Effector memory CD8-positive, alpha-beta T cell (primary cell): ENCODE measurements around the gene CCDC170.

ENCODE experiments used
- ATAC-seq: fragments of 150-1000 bp; cut with Tn5 transposase; replicated peaks from 2 replicates; pipeline ENCODE4 v1.10.0; 2021; ENCODE audit warnings: mild to moderate bottlenecking, moderate library complexity
- DNase-seq, 3 experiments: peaks; one replicate each; pipeline ENCODE4 v3.0.0; 2021
- H3K27ac Mint-ChIP-seq, 2 donors: one replicate each; pipeline ENCODE4 v1.8.0; 2022; ENCODE audit warnings: mild to moderate bottlenecking in 2 of 2, mixed read lengths in 2 of 2, moderate library complexity in 2 of 2
- H3K27me3 Mint-ChIP-seq, 2 donors: one replicate each; pipeline ENCODE4 v1.8.0; 2022; ENCODE audit warnings: mixed read lengths in 2 of 2
- H3K36me3 Mint-ChIP-seq: one replicate; pipeline ENCODE4 v1.8.0; 2022; ENCODE audit warnings: mild to moderate bottlenecking, moderate library complexity, mixed read lengths; ENCODE audit not compliant: insufficient read depth
- H3K4me1 Mint-ChIP-seq, 2 donors: one replicate each; pipeline ENCODE4 v1.8.0; 2022; ENCODE audit warnings: low read depth in 2 of 2, mixed read lengths in 2 of 2
- H3K4me3 Mint-ChIP-seq, 2 donors: one replicate each; pipeline ENCODE4 v1.8.0; 2022; ENCODE audit warnings: mild to moderate bottlenecking in 2 of 2, mixed read lengths in 2 of 2, moderate library complexity in 2 of 2
- H3K9me3 Mint-ChIP-seq, 2 donors: one replicate each; pipeline ENCODE4 v1.8.0; 2022; ENCODE audit warnings: mixed read lengths in 2 of 2

Gene CCDC170

DNA sequence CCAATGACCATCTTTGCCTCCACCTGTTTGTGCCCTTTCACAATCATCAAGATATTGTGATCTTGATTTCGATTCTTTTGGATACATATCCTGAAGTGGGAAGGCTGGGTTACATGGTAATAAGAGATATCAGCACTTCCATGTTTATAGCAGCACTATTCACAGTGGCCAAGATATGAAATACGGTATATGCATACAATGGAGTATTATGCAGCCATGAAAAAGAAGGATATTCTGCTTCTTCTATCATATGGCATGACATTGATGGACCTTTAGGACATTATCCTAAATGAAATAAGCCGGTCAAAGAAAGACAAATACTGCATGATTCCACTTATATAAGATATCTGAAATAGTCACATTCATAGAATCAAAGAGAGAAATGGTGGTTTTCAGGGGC, 144.0 kb downstream of the CCDC170 start:
- Mint-ChIP-seq H3K36me3 (no peaks in the 10 kb centered on the region), H3K4me3 (no peak overlapping the region), H3K4me1 (no peaks in the 10 kb centered on the region), H3K27me3 (peaks cover 27 to 30% of the 10 kb centered on the region in 2 donors), H3K27ac (no peak overlapping the region), H3K9me3 (no peaks in the 10 kb centered on the region)
- ATAC-seq (no peak), DNase-seq (no peak)

DNA sequence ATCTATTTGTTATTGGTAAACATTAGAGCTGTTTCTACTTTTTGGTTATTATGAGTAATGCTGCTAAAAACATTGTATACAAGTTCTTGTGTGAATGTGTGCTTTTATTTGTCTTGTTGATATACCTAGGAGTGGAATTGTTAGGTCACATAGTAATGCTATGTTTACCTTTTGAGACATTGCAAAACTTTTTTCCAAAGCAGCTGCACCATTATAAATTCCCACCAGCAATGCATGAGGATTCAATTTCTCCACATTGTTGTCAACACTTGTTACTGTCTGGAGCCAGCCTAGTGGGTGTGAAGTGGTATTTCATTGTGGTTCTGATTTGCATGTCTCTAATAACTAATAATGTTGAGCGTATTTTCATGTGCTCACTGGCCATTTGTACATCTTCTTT, 145.9 kb downstream of the CCDC170 start:
- peaks cover 27 to 34% of the 10 kb centered on the region in 2 donors for H3K27me3 Mint-ChIP-seq
- no peaks in the 10 kb centered on the region for H3K36me3 Mint-ChIP-seq
- H3K4me1 Mint-ChIP-seq: no peaks in the 10 kb centered on the region
- no peak for ATAC-seq
- H3K9me3 Mint-ChIP-seq: no peaks in the 10 kb centered on the region
- no peak overlapping the region for H3K27ac Mint-ChIP-seq
- no peak for DNase-seq
- H3K4me3 Mint-ChIP-seq: no peak overlapping the region

DNA sequence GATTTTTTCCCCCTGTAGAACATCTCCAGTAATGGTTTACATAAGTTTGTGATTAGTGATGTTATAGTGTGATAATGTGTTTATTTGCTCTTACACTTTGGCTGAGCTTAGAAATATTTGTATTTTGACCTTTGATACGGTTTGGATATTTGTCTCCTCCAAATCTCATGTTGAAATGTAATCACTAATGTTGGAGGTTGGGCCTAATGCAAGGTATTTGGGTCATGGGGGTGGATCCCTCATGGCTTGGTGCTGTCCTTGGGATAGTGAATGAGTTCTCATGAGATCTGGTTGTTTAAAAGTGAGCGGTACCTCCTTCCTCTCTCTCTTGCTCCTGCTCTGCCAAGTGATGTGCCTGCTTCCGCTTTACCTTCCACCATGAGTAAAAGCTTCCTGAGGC, 147.2 kb downstream of the CCDC170 start:
- DNase-seq: no peak
- Mint-ChIP-seq H3K27ac (no peak overlapping the region), H3K27me3 (peaks cover 32 to 42% of the 10 kb centered on the region in 2 donors), H3K4me1 (no peaks in the 10 kb centered on the region), H3K4me3 (no peak overlapping the region), H3K9me3 (no peaks in the 10 kb centered on the region), H3K36me3 (no peaks in the 10 kb centered on the region)
- no peak for ATAC-seq

DNA sequence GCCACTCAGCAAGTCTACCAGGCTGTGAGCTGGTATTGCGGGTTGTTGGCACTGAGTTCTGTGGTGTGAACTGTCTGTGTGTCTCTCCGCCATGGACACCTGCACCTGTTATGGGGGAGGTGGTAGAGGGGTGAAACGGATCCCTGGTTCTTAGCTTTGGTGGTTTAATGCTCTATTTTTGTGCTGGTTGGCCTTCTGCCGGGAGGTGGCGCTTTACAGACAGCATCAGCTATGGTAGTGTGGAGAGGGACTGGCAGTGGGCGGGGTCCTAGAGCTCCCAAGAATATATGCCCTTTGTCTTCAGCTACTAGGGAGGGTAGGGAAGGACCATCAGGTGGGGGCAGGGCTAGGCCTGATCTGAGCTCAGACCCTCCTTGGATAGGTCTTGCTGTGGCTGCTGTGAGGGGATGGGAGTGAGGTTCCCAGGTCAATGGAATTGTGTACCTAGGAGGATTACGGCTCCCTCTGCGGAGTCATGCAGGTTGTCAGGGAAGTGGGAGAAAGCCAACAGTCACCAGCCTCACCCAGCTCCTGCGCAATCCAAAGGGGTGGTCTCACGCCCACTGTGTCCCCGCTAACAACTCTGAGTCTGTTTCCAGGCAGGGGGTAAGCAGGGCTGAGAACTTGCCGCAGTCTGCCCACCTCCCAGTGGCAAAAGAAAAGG, 154.3 kb downstream of the CCDC170 start:
- H3K27ac Mint-ChIP-seq: no peak overlapping the region
- DNase-seq (no peak), ATAC-seq (no peak)
- H3K9me3 Mint-ChIP-seq: no peaks in the 10 kb centered on the region
- peaks cover 50 to 73% of the 10 kb centered on the region in 2 donors for H3K27me3 Mint-ChIP-seq
- H3K4me1 Mint-ChIP-seq: no peaks in the 10 kb centered on the region
- H3K36me3 Mint-ChIP-seq: no peaks in the 10 kb centered on the region
- no peak overlapping the region for H3K4me3 Mint-ChIP-seq

DNA sequence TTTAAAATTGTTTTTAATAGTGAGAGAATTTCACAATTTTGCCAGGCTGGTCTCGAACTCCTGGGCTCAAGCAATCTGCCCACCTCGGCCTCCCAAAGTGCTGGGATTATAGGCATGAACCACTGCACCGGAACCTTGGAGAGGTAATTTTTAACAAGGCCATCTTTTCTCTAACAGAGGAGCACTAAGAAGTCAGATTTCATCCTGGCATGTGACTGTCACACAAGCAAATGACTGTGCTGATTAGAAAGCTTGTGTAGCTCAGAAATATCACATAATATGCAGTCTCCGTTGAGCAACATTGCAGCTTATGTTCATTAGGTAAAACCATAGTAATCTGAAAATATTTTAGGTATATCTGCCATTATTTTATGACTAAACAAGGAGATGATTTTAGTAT, 156.0 kb downstream of the CCDC170 start:
- Mint-ChIP-seq H3K4me3 (no peak overlapping the region), H3K27ac (no peak overlapping the region), H3K27me3 (peaks cover 50 to 63% of the 10 kb centered on the region in 2 donors), H3K4me1 (no peaks in the 10 kb centered on the region), H3K9me3 (peaks cover under 1 to 9% of the 10 kb centered on the region in 2 donors), H3K36me3 (no peaks in the 10 kb centered on the region)
- DNase-seq (no peak), ATAC-seq (no peak)

DNA sequence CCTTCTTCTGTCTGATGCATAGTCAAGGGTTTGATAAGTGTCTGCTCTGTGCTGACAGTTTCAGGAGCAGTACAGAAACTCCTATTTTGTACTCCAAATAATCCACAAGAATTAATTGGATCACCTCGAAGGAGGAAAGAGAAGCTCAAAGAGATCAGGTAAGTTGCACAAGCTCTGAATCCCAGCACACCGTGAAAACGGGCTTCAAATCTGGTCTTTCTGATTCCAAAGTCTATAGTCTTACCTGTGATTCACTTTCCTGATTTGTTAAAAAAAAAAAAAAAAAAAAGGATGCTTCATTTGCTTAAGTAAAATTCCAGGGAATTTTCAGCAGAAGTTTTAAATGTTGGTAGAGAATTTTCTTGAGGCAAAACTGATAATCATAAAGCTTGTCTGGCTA, 157.8 kb downstream of the CCDC170 start:
- H3K27me3 Mint-ChIP-seq: peaks cover 33 to 47% of the 10 kb centered on the region in 2 donors

DNA sequence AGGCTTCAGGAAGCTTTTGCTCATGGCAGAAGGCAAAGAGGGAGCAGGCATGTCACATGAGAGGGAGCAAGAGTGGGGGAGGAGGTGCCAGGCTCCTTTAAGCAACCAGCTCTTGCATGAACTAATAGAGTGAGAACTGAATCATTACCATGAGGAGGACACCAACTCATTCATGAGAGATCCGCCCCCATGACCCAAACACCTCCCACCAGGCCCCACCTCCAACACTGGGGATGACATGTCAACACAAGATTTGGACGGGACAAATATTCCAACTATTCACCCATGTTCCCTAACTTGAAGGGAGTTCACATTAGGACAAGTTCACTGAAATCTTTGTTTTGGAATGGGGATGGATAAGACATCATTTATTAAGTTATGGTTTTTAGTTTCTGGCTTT, 158.5 kb downstream of the CCDC170 start:
- ATAC-seq (no peak), DNase-seq (no peak)
- Mint-ChIP-seq H3K27me3 (peaks cover 26 to 41% of the 10 kb centered on the region in 2 donors), H3K9me3 (peaks cover 2 to 10% of the 10 kb centered on the region in 2 donors), H3K4me3 (no peak overlapping the region), H3K36me3 (no peaks in the 10 kb centered on the region), H3K27ac (no peak overlapping the region), H3K4me1 (no peaks in the 10 kb centered on the region)

More for the DNA sequence above, 157.8 kb downstream of the CCDC170 start:
- no peaks in the 10 kb centered on the region for H3K36me3 Mint-ChIP-seq
- peaks cover 2 to 10% of the 10 kb centered on the region in 2 donors for H3K9me3 Mint-ChIP-seq
- DNase-seq: no peak
- ATAC-seq: no peak
- H3K27ac Mint-ChIP-seq: no peak overlapping the region
- H3K4me3 Mint-ChIP-seq: no peak overlapping the region
- H3K4me1 Mint-ChIP-seq: no peaks in the 10 kb centered on the region

DNA sequence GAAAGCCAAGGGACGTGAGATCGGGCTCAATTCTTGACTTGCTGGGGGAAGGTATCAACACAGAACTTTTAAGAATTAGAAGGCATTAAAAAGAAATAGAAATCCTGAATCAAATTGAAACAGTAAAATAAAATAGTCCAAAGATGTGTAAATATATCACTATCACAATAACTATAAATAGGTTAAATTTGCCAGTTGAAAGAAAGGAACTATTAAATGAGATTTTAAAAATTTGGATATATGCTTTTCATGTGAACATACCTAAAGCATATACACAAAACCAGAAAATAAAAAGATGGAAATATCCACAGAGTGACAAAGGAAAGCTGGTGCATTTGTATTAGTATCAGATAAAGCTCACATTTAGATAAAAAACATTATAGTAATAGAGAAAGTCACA, 161.3 kb downstream of the CCDC170 start:
- DNase-seq (no peak), ATAC-seq (no peak)
- peaks cover 8 to 27% of the 10 kb centered on the region in 2 donors for H3K27me3 Mint-ChIP-seq
- no peaks in the 10 kb centered on the region for H3K36me3 Mint-ChIP-seq
- peaks cover 2 to 10% of the 10 kb centered on the region in 2 donors for H3K9me3 Mint-ChIP-seq
- no peaks in the 10 kb centered on the region for H3K4me1 Mint-ChIP-seq
- no peak overlapping the region for H3K4me3 Mint-ChIP-seq
- H3K27ac Mint-ChIP-seq: no peak overlapping the region

DNA sequence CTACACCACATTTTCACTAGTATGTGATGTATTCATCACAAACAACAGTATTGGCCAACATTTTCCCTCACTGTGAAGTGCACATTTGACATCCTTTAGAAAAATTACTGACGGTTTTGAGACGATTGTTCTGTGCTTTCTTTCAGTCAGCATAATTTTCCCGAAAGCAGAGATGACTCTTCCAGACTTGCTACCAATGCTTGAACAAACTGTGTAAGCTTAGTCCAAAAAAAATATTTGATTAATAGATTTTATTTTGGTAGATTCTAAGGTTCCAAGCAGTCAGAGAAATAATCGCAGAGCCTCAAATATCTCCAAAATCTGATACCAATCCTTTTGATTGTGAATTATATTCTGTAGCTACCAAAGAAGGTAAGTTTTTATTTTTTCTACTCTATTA, 162.6 kb downstream of the CCDC170 start:
- H3K4me1 Mint-ChIP-seq: no peaks in the 10 kb centered on the region
- no peak overlapping the region for H3K4me3 Mint-ChIP-seq
- no peaks in the 10 kb centered on the region for H3K36me3 Mint-ChIP-seq
- H3K27me3 Mint-ChIP-seq: peaks cover 10 to 22% of the 10 kb centered on the region in 2 donors
- H3K27ac Mint-ChIP-seq: no peak overlapping the region
- peaks cover 2 to 10% of the 10 kb centered on the region in 2 donors for H3K9me3 Mint-ChIP-seq
- DNase-seq (no peak), ATAC-seq (no peak)

DNA sequence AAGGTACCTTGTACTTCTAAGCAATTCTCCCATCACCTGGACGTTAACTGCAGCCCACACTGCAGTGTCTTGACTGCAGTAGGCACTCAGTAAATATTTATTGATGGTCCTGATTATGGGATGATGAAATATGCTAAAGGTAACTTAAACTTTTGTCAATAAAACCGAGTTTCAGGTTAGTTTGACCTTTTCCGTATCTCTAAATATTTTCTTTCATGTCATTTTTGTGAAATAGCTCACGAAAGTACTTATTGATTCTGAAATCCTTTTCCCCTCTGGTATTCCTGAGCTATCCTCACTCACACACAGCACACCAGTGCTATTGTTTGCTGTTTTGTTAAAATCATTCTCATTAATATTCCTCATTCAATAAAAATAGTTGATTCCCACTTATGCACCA, 164.3 kb downstream of the CCDC170 start:
- peaks cover 2 to 10% of the 10 kb centered on the region in 2 donors for H3K9me3 Mint-ChIP-seq
- no peak for DNase-seq
- H3K4me1 Mint-ChIP-seq: no peaks in the 10 kb centered on the region
- no peak overlapping the region for H3K4me3 Mint-ChIP-seq
- no peak overlapping the region for H3K27ac Mint-ChIP-seq
- no peaks in the 10 kb centered on the region for H3K36me3 Mint-ChIP-seq
- H3K27me3 Mint-ChIP-seq: peaks cover 19 to 24% of the 10 kb centered on the region in 2 donors
- ATAC-seq: no peak

DNA sequence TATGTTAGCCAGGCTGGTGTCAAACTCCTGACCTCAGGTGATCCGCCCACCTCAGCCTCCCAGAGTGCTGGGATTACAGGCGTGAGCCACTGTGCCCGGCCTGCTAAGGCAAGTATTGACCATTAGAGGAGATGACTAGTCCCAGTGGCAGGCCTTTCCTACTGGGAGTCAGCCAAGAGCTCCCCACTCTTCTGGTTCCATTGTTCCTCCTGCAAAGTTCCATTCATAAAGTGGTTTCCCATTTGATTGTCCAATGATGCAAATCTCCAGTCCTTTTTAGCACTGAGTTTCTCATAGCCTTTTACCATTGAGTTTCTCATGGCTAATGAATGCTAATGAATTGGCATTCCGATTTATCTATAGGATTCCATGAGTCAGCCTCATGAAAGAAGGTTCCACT, 165.4 kb downstream of the CCDC170 start:
- no peak for ATAC-seq
- no peak overlapping the region for H3K4me3 Mint-ChIP-seq
- no peaks in the 10 kb centered on the region for H3K36me3 Mint-ChIP-seq
- H3K4me1 Mint-ChIP-seq: no peaks in the 10 kb centered on the region
- H3K9me3 Mint-ChIP-seq: peaks cover 2 to 8% of the 10 kb centered on the region in 2 donors
- DNase-seq: no peak
- peaks cover 19 to 28% of the 10 kb centered on the region in 2 donors for H3K27me3 Mint-ChIP-seq
- H3K27ac Mint-ChIP-seq: no peak overlapping the region

DNA sequence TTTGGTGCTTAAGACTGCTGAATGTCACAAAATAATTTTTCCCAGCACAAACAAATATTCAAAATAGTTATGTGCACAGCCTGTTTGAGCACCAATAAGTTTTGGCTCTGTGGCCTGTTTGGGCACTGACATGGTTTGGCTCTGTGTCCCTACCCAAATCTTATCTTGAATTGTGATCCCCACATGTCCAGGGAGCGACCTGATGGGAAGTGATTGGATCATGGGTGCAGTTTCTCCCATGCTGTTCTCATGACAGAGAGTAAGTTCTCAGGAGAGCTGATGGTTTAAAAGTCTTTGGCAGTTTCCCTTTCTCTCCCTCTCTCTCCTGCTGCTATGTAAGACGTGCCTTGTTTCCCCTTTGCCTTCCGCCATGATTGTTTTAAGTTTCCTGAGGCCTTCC, 167.7 kb downstream of the CCDC170 start:
- Mint-ChIP-seq H3K36me3 (no peaks in the 10 kb centered on the region), H3K27me3 (peaks cover 25 to 34% of the 10 kb centered on the region in 2 donors), H3K27ac (no peak overlapping the region), H3K4me3 (no peak overlapping the region), H3K4me1 (no peaks in the 10 kb centered on the region), H3K9me3 (no peaks in the 10 kb centered on the region)
- ATAC-seq (no peak), DNase-seq (no peak)

DNA sequence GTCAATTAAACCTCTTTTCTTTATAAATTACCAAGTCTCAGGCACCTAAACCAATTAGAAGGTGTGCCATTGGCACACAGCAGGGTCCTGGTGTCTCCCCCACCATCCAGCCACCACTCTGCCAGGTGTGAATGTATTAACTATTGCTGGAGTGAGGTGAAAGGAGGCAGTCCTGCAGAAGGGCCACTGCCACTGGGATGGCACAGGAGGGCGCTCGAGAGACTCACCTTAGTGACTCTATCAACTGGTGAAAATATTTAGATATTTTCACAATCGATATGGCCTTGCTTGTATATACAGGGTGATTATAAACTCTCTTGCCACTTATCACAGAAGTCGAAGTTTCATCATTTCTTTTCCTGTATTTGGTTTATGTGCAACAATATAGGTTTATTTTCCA, 168.1 kb downstream of the CCDC170 start:
- H3K36me3 Mint-ChIP-seq: no peaks in the 10 kb centered on the region
- no peak for DNase-seq
- H3K27me3 Mint-ChIP-seq: peaks cover 29 to 39% of the 10 kb centered on the region in 2 donors

DNA sequence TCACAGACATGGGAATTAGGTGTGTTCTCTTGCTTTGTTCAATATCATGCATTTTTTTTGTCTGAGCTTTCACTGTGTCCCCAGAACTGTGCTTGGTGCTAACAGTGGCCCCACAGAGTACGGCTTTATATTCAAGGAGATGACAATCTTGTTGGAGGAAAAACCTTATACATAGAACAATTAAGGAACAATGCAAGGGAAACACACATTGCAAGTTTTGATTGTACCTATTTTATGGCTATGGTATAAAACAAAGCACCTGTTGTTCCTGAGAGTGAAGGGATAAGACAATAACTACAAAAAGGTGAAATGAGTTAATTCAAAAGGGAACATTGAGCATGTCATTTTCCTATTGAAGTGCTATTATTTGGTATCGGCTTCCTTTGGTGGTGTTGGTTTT, 169.7 kb downstream of the CCDC170 start:
- Mint-ChIP-seq H3K36me3 (no peaks in the 10 kb centered on the region), H3K4me3 (no peak overlapping the region), H3K27ac (no peak overlapping the region), H3K27me3 (peaks cover 38 to 50% of the 10 kb centered on the region in 2 donors), H3K4me1 (no peaks in the 10 kb centered on the region), H3K9me3 (no peaks in the 10 kb centered on the region)
- ATAC-seq (no peak), DNase-seq (no peak)

More for the DNA sequence above, 168.1 kb downstream of the CCDC170 start:
- no peaks in the 10 kb centered on the region for H3K9me3 Mint-ChIP-seq
- H3K4me3 Mint-ChIP-seq: no peak overlapping the region
- ATAC-seq: no peak
- H3K4me1 Mint-ChIP-seq: no peaks in the 10 kb centered on the region
- no peak overlapping the region for H3K27ac Mint-ChIP-seq
